ENCODE results near the gene KYNU.
"Not testable (repeated sequence)": the region's sequence is repeated elsewhere in the genome, so short reads cannot be mapped to it uniquely, and the experiment has no call there.

The KYNU gene

GRCh38 chr2:142867136-142867535 is 10.3 kb upstream of the KYNU start:
- no peak overlapping the region for H3K4me3 ChIP-seq
- peak overlapping the region in 1 of 11 experiments; percentile 74; a peak in 1 of 22 replicates for H3K9ac ChIP-seq
- no peak for TF ChIP-seq Cebpa-rat (IDR thresholded peaks at IDR 0.05)
- H3K27ac ChIP-seq, result peak overlapping the region in 3 of 11 experiments; percentile 59 to 84 (median 61); a peak in 5 of 22 replicates
- H3K4me2 ChIP-seq, result peak overlapping the region in 3 of 11 experiments; percentile 68 to 97 (median 96); a peak in 6 of 22 replicates
- peaks cover 0 to 7% (median 0%) of the 10 kb centered on the region in 11 experiments; a peak in 2 of 22 replicates for H3K9me3 ChIP-seq (replicated peaks in 1 of 11)
- no peaks in the 10 kb centered on the region for H4K20me1 ChIP-seq
- H3K27me3 ChIP-seq, result no peaks in the 10 kb centered on the region
- no peaks in the 10 kb centered on the region for H3K36me3 ChIP-seq
- peaks cover 0 to 78% (median 8%) of the 10 kb centered on the region in 10 experiments; a peak in 14 of 20 replicates for H3K4me1 ChIP-seq

GRCh38 chr2:142868229-142868762 is 9.2 kb upstream of the KYNU start:
- Histone ChIP-seq H4K20me1 (no peaks in the 10 kb centered on the region), H3K4me2 (peak overlapping the region in 5 of 11 experiments; percentile 20 to 97 (median 42); a peak in 9 of 22 replicates), H3K4me3 (no peak overlapping the region), H3K9me3 (replicated peaks in 1 of 11) (peaks cover 0 to 7% (median 0%) of the 10 kb centered on the region in 11 experiments; a peak in 2 of 22 replicates), H3K27me3 (no peaks in the 10 kb centered on the region), H3K4me1 (peaks cover 0 to 85% (median 8%) of the 10 kb centered on the region in 10 experiments; a peak in 15 of 20 replicates), H3K27ac (peak overlapping the region in 4 of 11 experiments; percentile 39 to 69 (median 60); a peak in 9 of 22 replicates), H3K36me3 (no peaks in the 10 kb centered on the region), H3K9ac (peak overlapping the region in 3 of 11 experiments; percentile 4 to 62 (median 54); a peak in 3 of 22 replicates)
- TF ChIP-seq Cebpa-rat (IDR thresholded peaks at IDR 0.05), result no peak

DNA sequence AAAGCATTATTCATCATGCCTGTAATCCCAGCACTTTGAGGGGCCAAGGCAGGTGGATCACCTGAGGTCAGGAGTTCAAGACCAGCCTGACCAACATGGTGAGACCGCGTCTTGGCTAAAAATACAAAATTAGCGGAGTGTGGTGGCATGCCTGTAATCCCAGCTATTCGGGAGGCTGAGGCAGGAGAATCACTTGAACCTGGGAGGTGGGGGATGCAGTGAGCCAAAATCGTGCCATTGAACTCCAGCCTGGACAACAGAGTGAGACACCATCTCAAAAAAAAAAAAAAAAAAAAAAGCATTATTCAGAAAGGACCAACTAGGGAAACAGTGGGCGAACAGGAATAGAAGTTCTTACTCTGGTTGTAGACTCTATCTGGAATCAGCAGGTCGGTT is 8.4 kb upstream of the KYNU start:
- not testable (repeated sequence) for H3K4me3 ChIP-seq; H3K9ac ChIP-seq; H3K36me3 ChIP-seq; H4K20me1 ChIP-seq; H3K9me3 ChIP-seq (replicated peaks in 1 of 11); H3K27me3 ChIP-seq
- Histone ChIP-seq H3K4me2 (peak overlapping the region in 3 of 11 experiments; percentile 23 to 97 (median 96); a peak in 6 of 22 replicates), H3K27ac (peak overlapping the region in 4 of 11 experiments; percentile 39 to 69 (median 60); a peak in 4 of 22 replicates), H3K4me1 (peaks cover 2 to 85% (median 12%) of the 10 kb centered on the region in 10 experiments; a peak in 19 of 20 replicates)

GRCh38 chr2:142869461-142870106 is 7.9 kb upstream of the KYNU start:
- H3K4me2 ChIP-seq, result no peak overlapping the region
- H3K27ac ChIP-seq, result no peak overlapping the region; a peak in 1 of 22 replicates
- H3K27me3 ChIP-seq, result no peaks in the 10 kb centered on the region
- H3K4me1 ChIP-seq, result peaks cover 6 to 86% (median 16%) of the 10 kb centered on the region in 10 experiments; a peak in 19 of 20 replicates
- no peak overlapping the region for H3K9ac ChIP-seq
- no peak overlapping the region for H3K4me3 ChIP-seq
- H3K36me3 ChIP-seq, result no peaks in the 10 kb centered on the region
- peaks cover 0 to 7% (median 0%) of the 10 kb centered on the region in 11 experiments; a peak in 2 of 22 replicates for H3K9me3 ChIP-seq (replicated peaks in 1 of 11)
- no peaks in the 10 kb centered on the region for H4K20me1 ChIP-seq
- TF ChIP-seq Cebpa-rat (IDR thresholded peaks at IDR 0.05), result no peak

DNA sequence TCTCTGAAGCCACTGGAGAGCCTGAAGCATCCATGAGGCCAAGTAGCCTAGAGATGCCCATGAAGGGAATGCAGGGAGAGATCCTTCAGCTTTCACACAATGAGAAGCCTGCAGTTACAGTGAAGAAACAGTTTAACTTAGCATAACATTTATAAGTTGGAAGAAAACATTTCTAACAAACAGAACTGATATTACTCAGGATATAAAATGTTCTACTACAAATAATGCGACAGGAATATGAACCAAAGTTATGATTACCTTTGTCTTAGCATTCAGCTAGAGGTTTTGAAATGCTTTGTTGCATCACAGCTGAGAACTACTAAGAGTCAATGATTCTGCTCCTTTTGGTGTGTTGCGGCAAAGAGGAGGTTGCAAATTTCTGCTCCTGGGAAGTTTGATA is 6.9 kb upstream of the KYNU start:
- Histone ChIP-seq H3K4me3 (no peak overlapping the region), H3K27me3 (no peaks in the 10 kb centered on the region), H3K9ac (no peak overlapping the region), H3K27ac (no peak overlapping the region), H3K4me2 (peak overlapping the region in 1 of 11 experiments; percentile 7; a peak in 1 of 22 replicates), H3K36me3 (no peaks in the 10 kb centered on the region), H4K20me1 (no peaks in the 10 kb centered on the region), H3K4me1 (peaks cover 6 to 86% (median 16%) of the 10 kb centered on the region in 10 experiments; a peak in 19 of 20 replicates), H3K9me3 (replicated peaks in 1 of 11) (peaks cover 0 to 7% (median 0%) of the 10 kb centered on the region in 11 experiments; a peak in 2 of 22 replicates)
- no peak for TF ChIP-seq Cebpa-rat (IDR thresholded peaks at IDR 0.05)

- no peaks in the 10 kb centered on the region for H3K27me3 ChIP-seq
- no peaks in the 10 kb centered on the region for H4K20me1 ChIP-seq
- no peak overlapping the region for H3K4me3 ChIP-seq
- TF ChIP-seq Cebpa-rat (IDR thresholded peaks at IDR 0.05), result no peak
- H3K9me3 ChIP-seq (replicated peaks in 1 of 11), result peaks cover 0 to 7% (median 0%) of the 10 kb centered on the region in 11 experiments; a peak in 2 of 22 replicates
- H3K4me1 ChIP-seq, result peaks cover 6 to 89% (median 13%) of the 10 kb centered on the region in 10 experiments; a peak in 19 of 20 replicates
- H3K4me2 ChIP-seq, result no peak overlapping the region
- no peaks in the 10 kb centered on the region for H3K36me3 ChIP-seq
- peak overlapping the region in 1 of 11 experiments; percentile 98; a peak in 2 of 22 replicates for H3K27ac ChIP-seq
- no peak overlapping the region for H3K9ac ChIP-seq
Observed at GRCh38 chr2:142871396-142871795, 6.1 kb upstream of the KYNU start.

- H3K27me3 ChIP-seq, result no peaks in the 10 kb centered on the region
- H3K9me3 ChIP-seq (replicated peaks in 1 of 11), result peaks cover 0 to 7% (median 0%) of the 10 kb centered on the region in 11 experiments; a peak in 2 of 22 replicates
- TF ChIP-seq Cebpa-rat (IDR thresholded peaks at IDR 0.05), result no peak; a peak in 1 of 22 replicates
- H4K20me1 ChIP-seq, result no peaks in the 10 kb centered on the region
- H3K4me2 ChIP-seq, result peak overlapping the region in 3 of 11 experiments; percentile 62 to 88 (median 85); a peak in 6 of 22 replicates
- no peaks in the 10 kb centered on the region for H3K36me3 ChIP-seq
- no peak overlapping the region for H3K4me3 ChIP-seq
- peak overlapping the region in 4 of 11 experiments; percentile 63 to 98 (median 92); a peak in 10 of 22 replicates for H3K27ac ChIP-seq
- peaks cover 6 to 84% (median 11%) of the 10 kb centered on the region in 10 experiments; a peak in 19 of 20 replicates for H3K4me1 ChIP-seq
- peak overlapping the region in 3 of 11 experiments; percentile 61 to 87 (median 84); a peak in 5 of 22 replicates for H3K9ac ChIP-seq
Observed at GRCh38 chr2:142872882-142873724, 4.4 kb upstream of the KYNU start.

- no peaks in the 10 kb centered on the region for H3K27me3 ChIP-seq
- H3K4me3 ChIP-seq, result no peak overlapping the region
- H4K20me1 ChIP-seq, result no peaks in the 10 kb centered on the region
- peaks cover 0 to 2% (median 0%) of the 10 kb centered on the region in 11 experiments; a peak in 2 of 22 replicates for H3K9me3 ChIP-seq (replicated peaks in 1 of 11)
- H3K9ac ChIP-seq, result peak overlapping the region in 4 of 11 experiments; percentile 24 to 87 (median 72); a peak in 7 of 22 replicates
- no peak for TF ChIP-seq Cebpa-rat (IDR thresholded peaks at IDR 0.05)
- peaks cover 6 to 77% (median 11%) of the 10 kb centered on the region in 10 experiments; a peak in 19 of 20 replicates for H3K4me1 ChIP-seq
- peak overlapping the region; percentile 17 to 88 (median 50); a peak in 18 of 22 replicates for H3K4me2 ChIP-seq
- H3K36me3 ChIP-seq, result no peaks in the 10 kb centered on the region
- peak overlapping the region in 6 of 11 experiments; percentile 19 to 98 (median 74); a peak in 12 of 22 replicates for H3K27ac ChIP-seq
Observed at GRCh38 chr2:142873831-142874287, 3.6 kb upstream of the KYNU start.
